Aorta (tissue), 4 donors: ENCODE data around the gene C1QB. TPM values are rescaled to one million over a fixed set of nuclear protein-coding genes. Genes with fewer than 3 reads are reported as not detected.

ENCODE experiments used
- microRNA-seq, 2 donors: library from miRNA; unstranded; fragments of <30 nt; microRNA quantifications; one replicate each; pipeline ENCODE4 v1.2.0, GENCODE V29; 2020
- polyA plus RNA-seq, 2 donors: library from polyadenylated mRNA; stranded (reverse); fragments of 200-250 nt; gene quantifications; one replicate each; pipeline ENCODE4 v1.2.3, GENCODE V29; 2013
- total RNA-seq, 2 donors: library from RNA; stranded (reverse); fragmentation: NEBNext Ultra II Directional; extraction: Animal tissue kit (Norgen Biotek cat#: 25700); gene quantifications; one replicate each; pipeline ENCODE4 v1.2.1, GENCODE V29; 2021
- donor health status: healthy with polysubstance abuse.
- donor health status: Bipolar disorder and iron deficiency.
- donor health status: DM: no; HTN: no; CAD: no.
- donor health status: DM: yes; HTN: yes; CAD: no.

The C1QB gene
- total and polyA plus RNA-seq, 4 donors: 84.7 to 425 (median 267) TPM

Small RNAs within 50 kb of the gene (microRNA-seq; reads per million reads assigned to microRNA genes)
- 0 to 1.2 reads per million in 2 donors for gene MIR6127

Other genes with a start within 250 kb of the C1QB start
- gene ZBTB40, start 201.4 kb upstream of the C1QB start, total RNA-seq: 10 to 100 TPM; 21.2 to 24.9 TPM
- 10 to 100 TPM in 1 of 2 donors, 1 to 10 TPM in 1; 4.4 to 19.3 TPM for gene ZBTB40, start 201.4 kb upstream of the C1QB start, polyA plus RNA-seq
- gene EPHA8, start 89.7 kb upstream of the C1QB start, total RNA-seq: not detected
- not detected for gene EPHA8, start 89.7 kb upstream of the C1QB start, polyA plus RNA-seq
- gene C1QA, start 16.6 kb upstream of the C1QB start, total RNA-seq: 100 to 1,000 TPM; 145 to 249 TPM
- gene C1QA, start 16.6 kb upstream of the C1QB start, polyA plus RNA-seq: 100 to 1,000 TPM in 1 of 2 donors, 10 to 100 TPM in 1; 65.3 to 396 TPM
- 100 to 1,000 TPM; 203 to 295 TPM for gene C1QC, start 9.6 kb upstream of the C1QB start, total RNA-seq
- gene C1QC, start 9.6 kb upstream of the C1QB start, polyA plus RNA-seq: 100 to 1,000 TPM in 1 of 2 donors, 10 to 100 TPM in 1; 49.9 to 230 TPM
- gene EPHB2, start 57.6 kb downstream of the C1QB start, total RNA-seq: 10 to 100 TPM in 1 of 2 donors, 1 to 10 TPM in 1; 5.5 to 16.6 TPM
- gene EPHB2, start 57.6 kb downstream of the C1QB start, polyA plus RNA-seq: under 1 TPM; 0.87 to 0.88 TPM